Esophagus muscularis mucosa (tissue), 3 donors: ENCODE measurements around the gene PTMS.

ENCODE experiments used
- CTCF ChIP-seq, 3 experiments: fragments of 200-600 bp in 2 of 3; fragments of 450-650 bp in 1 of 3; sonication (generic) in 2 of 3; IDR thresholded peaks; one replicate each; pipeline ENCODE4 v1.5.1; 2017 to 2019; ENCODE audit warnings: antibody characterized with exemption in 3 of 3, mild to moderate bottlenecking in 2 of 3, moderate library complexity in 1 of 3
- POLR2AphosphoS5 ChIP-seq, 2 donors: sonication (generic); formaldehyde crosslinking; IDR thresholded peaks; one replicate each; pipeline ENCODE4 v1.6.1; 2017; ENCODE audit warnings: antibody characterized with exemption in 2 of 2

GRCh38 chr12:6807170-6807569 is 41.0 kb downstream of the PTMS start:
- TF ChIP-seq POLR2AphosphoS5 (IDR thresholded peaks at IDR 0.05): no peak
- no peak for TF ChIP-seq CTCF (IDR thresholded peaks at IDR 0.05)
